Right lobe of liver (tissue), 4 donors: ENCODE measurements around the gene TMEM127.

Source experiments
- CTCF ChIP-seq, 4 donors: fragments of 200-600 bp in 3 of 4; fragments of 450-650 bp in 1 of 4; IDR thresholded peaks; one replicate each; pipeline versions ENCODE4 v1.5.1 to v1.8.0; 2016 to 2022; ENCODE audit warnings: antibody characterized with exemption in 4 of 4, mild to moderate bottlenecking in 2 of 4
- POLR2A ChIP-seq: fragments of 450-650 bp; IDR thresholded peaks from one replicate; pipeline ENCODE4 v1.6.1; 2017; ENCODE audit warnings: antibody characterized with exemption, mild to moderate bottlenecking
- donor health status: DM: no; HTN: no; CAD: no.
- donor health status: DM: no; HTN: no; CAD: no.
- donor health status: DM: no; HTN: yes; CAD: no.

GRCh38 chr2:96296925-96297324, 31.1 kb upstream of the TMEM127 start:
- TF ChIP-seq POLR2A (no peak), CTCF (IDR thresholded peaks at IDR 0.05) (no peak)
